ENCODE measurements around the gene ZDHHC13. TPM values are rescaled to one million over a fixed set of nuclear protein-coding genes. Genes with fewer than 3 reads are reported as not detected.

ZDHHC13 gene
- polyA plus RNA-seq, 2 donors: 44.3 to 50.1 TPM

DNA sequence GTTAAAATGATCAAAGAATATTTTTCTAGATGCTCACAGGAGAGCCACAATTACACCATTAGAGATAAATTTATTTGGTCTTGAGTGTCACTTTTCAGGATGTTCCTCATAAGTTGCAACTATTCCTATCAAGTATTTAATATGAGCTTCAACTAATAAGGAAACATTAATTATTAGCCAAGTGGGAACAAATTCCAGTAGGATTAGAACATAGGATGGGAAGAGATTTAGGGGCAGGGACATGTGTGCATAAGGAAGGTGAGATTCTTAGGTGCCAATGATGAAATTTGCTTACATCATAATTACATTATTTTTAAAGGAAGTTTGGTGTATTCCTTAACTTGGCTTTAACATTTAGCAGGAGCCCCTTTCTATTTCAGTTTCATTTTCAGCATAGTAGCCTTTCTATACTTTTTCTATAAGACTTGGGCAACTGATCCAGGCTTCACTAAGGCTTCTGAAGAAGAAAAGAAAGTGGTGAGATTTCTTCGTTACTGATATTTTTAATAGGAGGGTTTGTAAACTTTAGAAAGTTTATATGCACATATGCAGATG, 46.1 kb downstream of the ZDHHC13 start:
- 99 to 100% methylated on average over 1 of the region's 1 CpG for WGBS, 2 donors

DNA sequence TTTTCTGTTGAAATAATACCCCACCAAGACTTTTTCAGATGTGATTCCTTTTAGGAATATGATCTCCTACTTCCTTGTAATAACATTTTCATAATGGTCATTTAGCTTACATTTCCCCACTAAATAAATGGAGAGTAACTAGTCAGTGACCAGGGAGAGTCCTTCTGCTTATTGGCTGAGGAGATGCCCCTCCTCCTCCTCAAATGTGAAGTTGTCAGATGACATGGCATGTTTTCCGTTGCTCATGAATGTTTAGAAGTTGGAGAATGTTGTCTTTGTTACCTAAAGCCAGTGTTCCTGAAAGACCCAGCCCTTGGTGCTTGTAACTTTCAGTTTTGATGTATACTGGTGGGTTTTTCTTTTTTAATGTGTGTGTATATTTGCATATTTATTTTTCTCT, 46.6 kb downstream of the ZDHHC13 start:
- Histone ChIP-seq H3K36me3 (ENCODE audit: control insufficient read depth in 2 of 2, insufficient read depth in 2 of 2, low read length in 1 of 2) (peaks cover 0 to 13% of the 10 kb centered on the region in 2 donors), H3K27ac (ENCODE audit: low read depth in 2 of 2, low read length in 1 of 2) (no peak overlapping the region), H3K9me3 (ENCODE audit: control insufficient read depth in 2 of 2, insufficient read depth in 1 of 2, low read depth in 1 of 2, low read length in 1 of 2) (no peaks in the 10 kb centered on the region), H3K4me1 (ENCODE audit: control insufficient read depth in 2 of 2, insufficient read depth in 2 of 2, low read length in 1 of 2) (no peaks in the 10 kb centered on the region), H3K4me3 (ENCODE audit: low read depth in 1 of 2, low read length in 2 of 2) (no peak overlapping the region), H3K27me3 (ENCODE audit: control insufficient read depth in 1 of 2, insufficient read depth in 2 of 2, low read length in 2 of 2) (no peaks in the 10 kb centered on the region)
- 83% methylated on average over 1 of the region's 1 CpG for WGBS, 2 donors

More for the DNA sequence above, 46.1 kb downstream of the ZDHHC13 start:
- H3K36me3 ChIP-seq (ENCODE audit: control insufficient read depth in 2 of 2, insufficient read depth in 2 of 2, low read length in 1 of 2): peaks cover 0 to 12% of the 10 kb centered on the region in 2 donors
- no peaks in the 10 kb centered on the region for H3K27me3 ChIP-seq (ENCODE audit: control insufficient read depth in 1 of 2, insufficient read depth in 2 of 2, low read length in 2 of 2)
- H3K4me1 ChIP-seq (ENCODE audit: control insufficient read depth in 2 of 2, insufficient read depth in 2 of 2, low read length in 1 of 2): no peaks in the 10 kb centered on the region
- H3K27ac ChIP-seq (ENCODE audit: low read depth in 2 of 2, low read length in 1 of 2): no peak overlapping the region
- H3K4me3 ChIP-seq (ENCODE audit: low read depth in 1 of 2, low read length in 2 of 2): no peak overlapping the region
- no peaks in the 10 kb centered on the region for H3K9me3 ChIP-seq (ENCODE audit: control insufficient read depth in 2 of 2, insufficient read depth in 1 of 2, low read depth in 1 of 2, low read length in 1 of 2)

DNA sequence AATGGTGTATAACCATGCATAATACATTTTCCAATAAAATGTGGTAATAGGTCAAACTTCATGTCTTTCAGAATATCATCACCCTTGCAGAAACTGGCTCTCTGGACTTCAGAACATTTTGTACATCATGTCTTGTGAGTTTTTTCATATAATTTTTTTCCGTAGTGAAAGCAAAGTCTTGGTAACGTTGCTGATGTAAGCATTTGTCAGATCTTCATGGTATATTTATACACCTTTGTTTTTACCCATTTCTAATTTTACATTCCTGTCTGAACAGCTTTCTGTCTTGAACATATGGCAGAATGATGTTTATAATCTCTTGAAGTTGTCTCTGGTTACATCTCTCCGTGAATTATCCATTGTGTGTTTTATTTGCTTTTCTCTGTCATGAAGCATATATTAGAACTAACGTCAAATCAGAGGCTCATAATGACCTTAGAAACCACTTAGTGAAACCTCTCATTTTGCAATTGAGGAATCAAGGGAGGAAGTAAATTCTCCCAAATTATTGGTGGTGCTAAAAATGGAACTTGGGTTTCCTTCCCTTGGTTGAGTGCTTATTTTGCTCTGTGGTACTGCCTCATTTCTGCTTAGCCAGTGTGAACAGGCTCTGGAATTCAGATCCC, 47.4 kb downstream of the ZDHHC13 start:
- H3K4me3 ChIP-seq (ENCODE audit: low read depth in 1 of 2, low read length in 2 of 2): no peak overlapping the region
- no peaks in the 10 kb centered on the region for H3K4me1 ChIP-seq (ENCODE audit: control insufficient read depth in 2 of 2, insufficient read depth in 2 of 2, low read length in 1 of 2)
- H3K36me3 ChIP-seq (ENCODE audit: control insufficient read depth in 2 of 2, insufficient read depth in 2 of 2, low read length in 1 of 2): peaks cover 0 to 14% of the 10 kb centered on the region in 2 donors
- no peak overlapping the region for H3K27ac ChIP-seq (ENCODE audit: low read depth in 2 of 2, low read length in 1 of 2)
- 84 to 87% methylated on average over 4 of the region's 4 CpGs for WGBS, 2 donors
- H3K27me3 ChIP-seq (ENCODE audit: control insufficient read depth in 1 of 2, insufficient read depth in 2 of 2, low read length in 2 of 2): no peaks in the 10 kb centered on the region
- H3K9me3 ChIP-seq (ENCODE audit: control insufficient read depth in 2 of 2, insufficient read depth in 1 of 2, low read depth in 1 of 2, low read length in 1 of 2): no peaks in the 10 kb centered on the region

DNA sequence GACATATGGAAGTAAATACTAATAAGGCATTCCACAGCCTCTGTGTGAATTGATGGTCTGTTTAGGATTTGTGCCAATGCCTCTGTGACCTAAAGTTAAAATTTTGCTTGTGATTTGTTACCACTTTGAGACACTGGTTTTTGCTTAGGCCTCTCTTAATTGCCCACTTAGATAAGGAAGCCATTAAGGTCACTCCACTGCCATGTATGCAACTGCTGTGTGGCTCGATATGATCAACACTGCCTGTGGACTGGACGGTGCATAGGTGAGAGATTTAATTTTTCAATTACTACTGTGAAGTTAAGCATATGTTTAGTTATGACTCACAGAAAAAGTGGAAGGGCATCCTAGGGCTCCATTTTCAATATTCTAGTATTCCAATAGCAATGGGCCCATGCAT, 47.9 kb downstream of the ZDHHC13 start:
- Histone ChIP-seq H3K36me3 (ENCODE audit: control insufficient read depth in 2 of 2, insufficient read depth in 2 of 2, low read length in 1 of 2) (peaks cover 0 to 14% of the 10 kb centered on the region in 2 donors), H3K4me3 (ENCODE audit: low read depth in 1 of 2, low read length in 2 of 2) (no peak overlapping the region), H3K4me1 (ENCODE audit: control insufficient read depth in 2 of 2, insufficient read depth in 2 of 2, low read length in 1 of 2) (no peaks in the 10 kb centered on the region), H3K9me3 (ENCODE audit: control insufficient read depth in 2 of 2, insufficient read depth in 1 of 2, low read depth in 1 of 2, low read length in 1 of 2) (no peaks in the 10 kb centered on the region), H3K27me3 (ENCODE audit: control insufficient read depth in 1 of 2, insufficient read depth in 2 of 2, low read length in 2 of 2) (no peaks in the 10 kb centered on the region), H3K27ac (ENCODE audit: low read depth in 2 of 2, low read length in 1 of 2) (no peak overlapping the region)
- 92% methylated on average over 2 of the region's 2 CpGs for WGBS, 2 donors

DNA sequence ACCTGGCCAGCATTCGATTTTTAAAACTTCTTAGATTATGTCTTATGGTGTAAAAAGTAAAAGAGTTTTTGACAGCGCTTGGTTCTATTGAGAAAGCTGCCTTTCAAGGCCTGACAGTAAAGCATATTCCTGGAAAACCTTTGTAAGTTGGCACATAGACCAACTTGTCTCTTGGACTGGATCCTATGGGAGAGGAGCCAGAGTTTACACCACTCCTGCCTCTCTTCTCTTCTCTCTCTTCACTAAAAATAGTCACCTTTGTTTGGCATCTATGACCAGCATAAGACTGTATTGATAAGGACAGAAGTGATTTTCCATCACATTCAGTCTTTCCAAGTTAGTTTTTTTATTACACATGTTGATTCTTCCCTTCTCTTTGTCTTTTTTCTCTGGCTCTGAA, 51.1 kb downstream of the ZDHHC13 start:
- H3K4me3 ChIP-seq (ENCODE audit: low read depth in 1 of 2, low read length in 2 of 2): no peak overlapping the region
- no peaks in the 10 kb centered on the region for H3K9me3 ChIP-seq (ENCODE audit: control insufficient read depth in 2 of 2, insufficient read depth in 1 of 2, low read depth in 1 of 2, low read length in 1 of 2)
- no peaks in the 10 kb centered on the region for H3K27me3 ChIP-seq (ENCODE audit: control insufficient read depth in 1 of 2, insufficient read depth in 2 of 2, low read length in 2 of 2)
- peaks cover 4 to 18% of the 10 kb centered on the region in 2 donors for H3K36me3 ChIP-seq (ENCODE audit: control insufficient read depth in 2 of 2, insufficient read depth in 2 of 2, low read length in 1 of 2)
- WGBS, 2 donors: 59 to 64% methylated on average over 2 of the region's 2 CpGs
- H3K27ac ChIP-seq (ENCODE audit: low read depth in 2 of 2, low read length in 1 of 2): no peak overlapping the region
- H3K4me1 ChIP-seq (ENCODE audit: control insufficient read depth in 2 of 2, insufficient read depth in 2 of 2, low read length in 1 of 2): no peaks in the 10 kb centered on the region

DNA sequence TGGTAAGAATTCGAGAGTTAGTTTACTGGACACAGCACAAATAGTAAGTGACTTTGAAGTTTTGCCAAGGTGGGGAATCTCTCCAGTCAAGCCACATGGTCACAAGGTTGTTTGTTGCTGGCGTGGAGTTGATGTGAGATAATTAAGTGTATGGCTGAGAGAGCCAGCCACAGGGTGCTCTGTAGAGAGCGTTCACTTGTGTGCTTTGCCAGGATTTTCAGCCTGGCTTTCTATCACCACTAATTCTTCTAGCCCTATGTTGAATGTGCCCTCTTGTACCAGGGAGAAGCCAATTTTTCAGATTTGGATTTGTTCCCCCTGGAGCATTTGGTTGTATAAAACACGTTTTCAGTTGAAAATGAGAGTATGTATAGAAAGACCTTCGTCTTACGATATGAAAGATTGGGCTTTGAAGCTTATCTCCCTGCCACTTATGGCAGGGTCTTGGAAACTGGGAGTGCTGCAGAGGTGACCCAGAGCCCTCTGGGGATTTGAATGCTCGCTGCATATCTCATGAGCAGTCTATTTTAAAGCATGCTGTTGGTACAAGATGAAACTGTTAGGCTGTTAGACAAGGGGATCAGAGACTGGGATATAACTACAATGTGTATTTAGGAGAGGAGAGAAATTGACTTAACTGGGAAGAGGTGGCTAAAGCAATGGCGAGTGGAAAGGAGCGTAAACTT, 56.2 kb downstream of the ZDHHC13 start:
- Histone ChIP-seq H3K27ac (ENCODE audit: low read depth in 2 of 2, low read length in 1 of 2) (no peak overlapping the region), H3K27me3 (ENCODE audit: control insufficient read depth in 1 of 2, insufficient read depth in 2 of 2, low read length in 2 of 2) (no peaks in the 10 kb centered on the region), H3K36me3 (ENCODE audit: control insufficient read depth in 2 of 2, insufficient read depth in 2 of 2, low read length in 1 of 2) (peaks cover 14% of the 10 kb centered on the region in 2 donors), H3K4me1 (ENCODE audit: control insufficient read depth in 2 of 2, insufficient read depth in 2 of 2, low read length in 1 of 2) (no peaks in the 10 kb centered on the region), H3K4me3 (ENCODE audit: low read depth in 1 of 2, low read length in 2 of 2) (no peak overlapping the region), H3K9me3 (ENCODE audit: control insufficient read depth in 2 of 2, insufficient read depth in 1 of 2, low read depth in 1 of 2, low read length in 1 of 2) (no peaks in the 10 kb centered on the region)
- WGBS, 2 donors: 92 to 94% methylated on average over 9 of the region's 9 CpGs

DNA sequence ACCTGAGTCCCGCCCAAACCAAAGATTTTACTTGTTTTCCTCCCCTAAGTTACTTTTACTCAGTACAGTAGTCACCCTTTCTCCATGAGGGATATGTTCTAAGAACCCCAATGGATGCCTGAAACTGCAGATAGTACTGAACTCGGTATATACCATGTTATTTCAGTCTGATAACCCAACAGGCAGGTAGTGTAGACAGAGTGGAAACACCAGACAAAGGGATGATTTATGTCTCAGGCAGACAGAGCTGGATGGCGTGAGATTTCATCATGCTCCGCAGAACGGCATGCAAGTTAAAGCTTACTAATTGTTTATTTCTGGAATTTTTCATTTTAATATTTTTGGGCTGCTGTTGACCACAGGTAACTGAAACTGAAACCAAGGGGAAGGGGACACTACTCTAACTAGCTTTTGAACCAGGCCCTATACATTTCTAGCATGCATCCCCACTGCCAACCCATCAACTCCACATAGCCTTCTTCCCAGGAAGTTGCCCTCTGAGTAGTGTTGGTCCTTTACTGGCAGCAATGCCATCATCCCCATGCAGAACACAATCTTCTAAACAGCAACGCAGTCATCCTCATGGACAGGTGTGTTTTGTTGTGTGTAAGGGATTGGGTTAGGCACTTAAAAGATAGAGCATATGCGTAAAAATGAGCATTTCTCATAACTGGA, 57.1 kb downstream of the ZDHHC13 start:
- H3K4me3 ChIP-seq (ENCODE audit: low read depth in 1 of 2, low read length in 2 of 2): no peak overlapping the region
- H3K4me1 ChIP-seq (ENCODE audit: control insufficient read depth in 2 of 2, insufficient read depth in 2 of 2, low read length in 1 of 2): no peaks in the 10 kb centered on the region
- no peaks in the 10 kb centered on the region for H3K27me3 ChIP-seq (ENCODE audit: control insufficient read depth in 1 of 2, insufficient read depth in 2 of 2, low read length in 2 of 2)
- no peak overlapping the region for H3K27ac ChIP-seq (ENCODE audit: low read depth in 2 of 2, low read length in 1 of 2)
- H3K36me3 ChIP-seq (ENCODE audit: control insufficient read depth in 2 of 2, insufficient read depth in 2 of 2, low read length in 1 of 2): peaks cover 12 to 14% of the 10 kb centered on the region in 2 donors
- WGBS, 2 donors: 95 to 97% methylated on average over 7 of the region's 7 CpGs
- H3K9me3 ChIP-seq (ENCODE audit: control insufficient read depth in 2 of 2, insufficient read depth in 1 of 2, low read depth in 1 of 2, low read length in 1 of 2): no peaks in the 10 kb centered on the region

DNA sequence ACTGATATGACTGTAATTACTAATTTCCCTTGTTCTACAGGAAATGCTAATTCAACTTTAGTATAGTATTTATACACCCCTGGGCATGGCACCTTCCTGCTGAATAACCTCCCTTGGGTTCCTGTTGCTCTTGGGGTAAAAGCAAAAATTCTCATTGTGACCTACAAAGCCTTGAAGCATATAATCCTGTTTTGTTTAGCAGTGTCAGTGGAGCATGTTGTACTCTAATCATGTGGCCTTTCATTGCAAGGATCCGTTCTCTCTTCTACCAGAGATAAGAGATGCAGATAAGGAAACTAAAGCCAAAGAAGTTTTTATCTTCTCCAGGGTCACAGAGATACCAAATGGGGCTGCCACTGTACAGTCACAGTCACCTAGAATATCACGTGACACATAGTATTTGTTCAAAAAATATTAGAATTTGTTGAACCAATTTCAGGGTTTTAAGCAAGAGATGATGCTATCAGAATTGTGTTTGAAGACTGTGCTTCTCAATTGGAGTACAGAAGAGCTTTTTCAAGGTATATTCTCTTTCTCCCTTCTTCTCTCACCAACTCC, 59.7 kb downstream of the ZDHHC13 start:
- Histone ChIP-seq H3K27ac (ENCODE audit: low read depth in 2 of 2, low read length in 1 of 2) (no peak overlapping the region), H3K4me3 (ENCODE audit: low read depth in 1 of 2, low read length in 2 of 2) (no peak overlapping the region), H3K4me1 (ENCODE audit: control insufficient read depth in 2 of 2, insufficient read depth in 2 of 2, low read length in 1 of 2) (no peaks in the 10 kb centered on the region), H3K9me3 (ENCODE audit: control insufficient read depth in 2 of 2, insufficient read depth in 1 of 2, low read depth in 1 of 2, low read length in 1 of 2) (no peaks in the 10 kb centered on the region), H3K36me3 (ENCODE audit: control insufficient read depth in 2 of 2, insufficient read depth in 2 of 2, low read length in 1 of 2) (peaks cover 14 to 15% of the 10 kb centered on the region in 2 donors), H3K27me3 (ENCODE audit: control insufficient read depth in 1 of 2, insufficient read depth in 2 of 2, low read length in 2 of 2) (no peaks in the 10 kb centered on the region)
- 76 to 91% methylated on average over 2 of the region's 2 CpGs for WGBS, 2 donors

DNA sequence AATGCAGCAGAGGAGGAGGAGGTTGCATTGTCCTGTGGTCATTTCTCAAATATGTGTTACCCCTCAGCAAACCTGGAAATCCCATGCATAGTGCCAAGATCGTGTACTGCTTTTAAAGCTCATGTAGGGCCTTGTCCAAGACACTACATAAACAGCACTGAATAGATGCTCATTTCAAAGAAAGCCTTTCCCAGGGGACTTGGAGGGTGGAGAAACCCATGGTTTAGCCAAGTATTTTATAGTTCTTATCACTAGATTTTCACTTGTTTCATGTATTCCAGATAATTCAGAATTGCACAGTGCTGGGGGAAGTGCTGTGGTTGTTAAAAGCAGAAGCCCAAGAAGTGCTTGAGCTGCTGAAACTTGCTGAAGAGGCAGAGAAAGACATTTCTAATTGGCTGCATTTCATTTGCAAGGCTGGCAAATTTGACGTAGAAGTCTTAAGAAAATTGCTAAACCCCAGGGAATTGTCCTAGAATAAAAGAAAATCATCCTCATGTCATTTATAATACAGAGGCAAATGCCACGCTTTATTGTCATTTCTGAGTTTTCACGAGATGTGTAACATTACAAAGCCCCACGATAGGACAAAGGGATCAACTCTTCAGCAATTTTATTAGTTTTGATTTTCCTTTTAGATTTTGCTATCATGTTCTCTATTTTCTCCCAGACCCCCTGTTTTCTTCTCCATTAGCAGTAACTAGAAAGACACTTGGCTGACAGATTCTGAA, 64.7 kb downstream of the ZDHHC13 start:
- 74 to 75% methylated on average over 5 of the region's 5 CpGs for WGBS, 2 donors
- H3K36me3 ChIP-seq (ENCODE audit: control insufficient read depth in 2 of 2, insufficient read depth in 2 of 2, low read length in 1 of 2): peaks cover 0 to 6% of the 10 kb centered on the region in 2 donors

More for the DNA sequence above, 64.7 kb downstream of the ZDHHC13 start:
- Histone ChIP-seq H3K9me3 (ENCODE audit: control insufficient read depth in 2 of 2, insufficient read depth in 1 of 2, low read depth in 1 of 2, low read length in 1 of 2) (no peaks in the 10 kb centered on the region), H3K4me3 (ENCODE audit: low read depth in 1 of 2, low read length in 2 of 2) (no peak overlapping the region), H3K27ac (ENCODE audit: low read depth in 2 of 2, low read length in 1 of 2) (no peak overlapping the region), H3K4me1 (ENCODE audit: control insufficient read depth in 2 of 2, insufficient read depth in 2 of 2, low read length in 1 of 2) (no peaks in the 10 kb centered on the region), H3K27me3 (ENCODE audit: control insufficient read depth in 1 of 2, insufficient read depth in 2 of 2, low read length in 2 of 2) (no peaks in the 10 kb centered on the region)

All from esophagus (tissue), 2 donors.